Measurements from ENCODE around the gene LEAP2. TPM values are rescaled to one million over a fixed set of nuclear protein-coding genes. Genes with fewer than 3 reads are reported as not detected.

The LEAP2 gene
- total RNA-seq, 4 donors from 2014 or later = 0.29 to 2.3 (median 0.92) TPM

DNA sequence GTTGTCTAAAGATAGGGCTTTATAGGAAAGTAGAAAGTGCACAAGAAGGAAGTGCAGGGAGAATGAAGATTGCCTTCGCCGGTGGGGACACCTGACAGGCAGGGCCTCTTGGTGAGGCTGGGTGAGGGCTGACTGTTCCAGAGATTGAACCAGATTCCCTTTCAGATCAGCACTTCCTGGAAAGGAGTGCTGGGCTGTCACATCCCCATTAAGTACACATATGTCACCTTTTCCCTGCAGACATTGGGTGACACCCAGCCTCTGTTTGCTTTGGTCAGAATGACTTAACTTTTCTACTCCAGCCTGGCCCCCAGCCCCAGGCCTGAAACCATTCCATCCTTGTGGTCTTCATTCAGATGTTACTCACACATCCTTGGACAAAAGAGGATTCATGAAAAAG lies 35.6 kb upstream of the LEAP2 start:
- no peak overlapping the region for H3K27ac ChIP-seq
- H3K27me3 ChIP-seq = no peaks in the 10 kb centered on the region
- H3K9me3 ChIP-seq = no peaks in the 10 kb centered on the region
- H3K4me1 ChIP-seq = peaks cover 16 to 32% (median 22%) of the 10 kb centered on the region in 3 donors
- DNase-seq = no peak
- no peak overlapping the region for H3K4me3 ChIP-seq
- WGBS, 2 donors = 63 to 75% methylated on average over 2 of the region's 2 CpGs
- intact Hi-C loops (cut with DNase I) = no loop called here
- TF ChIP-seq, protein P1, sequence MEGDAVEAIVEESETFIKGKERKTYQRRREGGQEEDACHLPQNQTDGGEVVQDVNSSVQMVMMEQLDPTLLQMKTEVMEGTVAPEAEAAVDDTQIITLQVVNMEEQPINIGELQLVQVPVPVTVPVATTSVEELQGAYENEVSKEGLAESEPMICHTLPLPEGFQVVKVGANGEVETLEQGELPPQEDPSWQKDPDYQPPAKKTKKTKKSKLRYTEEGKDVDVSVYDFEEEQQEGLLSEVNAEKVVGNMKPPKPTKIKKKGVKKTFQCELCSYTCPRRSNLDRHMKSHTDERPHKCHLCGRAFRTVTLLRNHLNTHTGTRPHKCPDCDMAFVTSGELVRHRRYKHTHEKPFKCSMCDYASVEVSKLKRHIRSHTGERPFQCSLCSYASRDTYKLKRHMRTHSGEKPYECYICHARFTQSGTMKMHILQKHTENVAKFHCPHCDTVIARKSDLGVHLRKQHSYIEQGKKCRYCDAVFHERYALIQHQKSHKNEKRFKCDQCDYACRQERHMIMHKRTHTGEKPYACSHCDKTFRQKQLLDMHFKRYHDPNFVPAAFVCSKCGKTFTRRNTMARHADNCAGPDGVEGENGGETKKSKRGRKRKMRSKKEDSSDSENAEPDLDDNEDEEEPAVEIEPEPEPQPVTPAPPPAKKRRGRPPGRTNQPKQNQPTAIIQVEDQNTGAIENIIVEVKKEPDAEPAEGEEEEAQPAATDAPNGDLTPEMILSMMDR (IDR thresholded peaks at IDR 0.05) = no peak
- no peak for TF ChIP-seq POLR2A (IDR thresholded peaks at IDR 0.05)
- H3K36me3 ChIP-seq = no peaks in the 10 kb centered on the region

DNA sequence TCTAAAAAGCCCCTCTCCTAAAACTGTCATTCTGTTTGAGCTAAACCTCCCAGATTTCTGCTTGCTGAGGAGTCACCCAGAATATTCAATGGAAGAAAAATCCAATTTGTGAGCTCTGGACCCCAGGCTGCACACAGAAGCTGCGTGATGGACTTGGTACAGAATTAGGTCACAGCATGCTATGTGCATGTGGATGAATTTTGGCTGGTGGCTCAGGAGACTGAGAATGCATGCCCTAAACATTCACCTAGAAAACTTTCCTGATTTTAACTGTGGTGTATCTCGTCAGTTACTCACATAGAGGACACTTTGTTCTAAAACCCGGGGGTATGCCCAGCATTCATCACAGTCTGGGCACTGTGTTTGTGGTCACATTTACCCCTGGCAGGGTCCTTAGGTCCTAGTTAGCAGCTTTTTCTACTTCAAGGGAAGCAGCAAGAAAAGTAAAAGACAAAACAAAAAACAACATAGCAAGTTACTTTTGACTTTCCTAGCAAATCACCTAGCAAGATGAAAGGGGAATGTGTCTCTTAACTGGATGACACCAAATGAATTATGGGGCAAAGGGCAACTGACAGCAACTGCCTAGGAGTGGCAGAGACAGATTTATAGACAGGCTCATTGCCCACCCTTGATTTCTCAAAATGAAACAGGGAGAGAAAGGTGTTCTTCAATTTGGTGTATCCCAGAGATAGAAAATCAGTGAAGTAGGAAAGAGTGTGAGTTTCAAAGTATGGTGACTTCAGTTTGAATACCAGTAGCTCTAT lies 34.8 kb upstream of the LEAP2 start:
- no peak for DNase-seq
- H3K9me3 ChIP-seq = no peaks in the 10 kb centered on the region
- peaks cover 16 to 32% (median 22%) of the 10 kb centered on the region in 3 donors for H3K4me1 ChIP-seq
- no peaks in the 10 kb centered on the region for H3K36me3 ChIP-seq
- intact Hi-C loops (cut with DNase I) = no loop called here
- no peak overlapping the region for H3K4me3 ChIP-seq
- 76 to 78% methylated on average over 3 of the region's 3 CpGs for whole genome bisulfite sequencing, 2 donors
- no peaks in the 10 kb centered on the region for H3K27me3 ChIP-seq
- H3K27ac ChIP-seq = peak overlapping the region; percentile 79 to 87 (median 80)
- TF ChIP-seq, protein P1 (IDR thresholded peaks at IDR 0.05) = no peak
- TF ChIP-seq POLR2A (IDR thresholded peaks at IDR 0.05) = no peak

DNA sequence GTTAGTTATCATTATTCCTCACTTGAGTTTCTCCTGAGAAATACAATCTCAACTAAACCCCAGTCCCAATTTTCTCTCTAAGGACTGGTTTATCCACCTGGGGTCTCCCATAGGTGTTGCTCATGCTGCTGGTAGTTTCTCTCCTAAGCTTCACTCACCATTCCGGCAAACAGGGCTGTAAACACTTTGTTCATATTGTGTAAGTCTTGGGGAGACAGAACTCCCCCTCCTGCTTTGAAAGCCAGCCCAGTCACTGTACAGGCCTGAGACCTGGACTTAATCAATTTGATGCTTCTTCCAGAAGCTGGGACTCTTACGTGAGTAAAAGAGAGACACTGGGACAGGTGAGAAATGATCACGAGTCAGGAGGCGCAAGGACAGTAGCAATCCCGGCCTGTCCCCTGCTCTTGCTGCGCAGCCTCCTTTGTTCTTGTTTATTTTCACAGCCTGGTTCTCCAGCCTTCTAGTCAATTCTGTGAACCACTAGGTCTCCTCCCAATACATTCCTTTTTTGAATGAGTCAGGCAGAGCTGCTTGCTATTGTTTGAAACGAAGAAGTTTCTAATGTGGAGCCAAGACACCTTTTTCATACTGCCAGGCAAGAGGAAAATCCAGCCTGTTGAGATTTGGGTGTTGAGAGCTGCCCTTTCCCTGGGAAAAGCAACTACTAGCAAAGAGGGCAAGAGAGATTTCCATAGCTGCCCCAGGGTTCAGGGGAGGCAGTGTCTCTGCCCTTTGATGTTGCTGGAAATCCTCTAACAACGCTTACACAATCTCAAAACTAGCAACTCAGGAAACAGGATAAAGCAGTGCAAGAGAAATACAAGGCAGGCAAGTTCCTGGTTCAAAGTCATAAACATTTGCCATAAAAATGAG lies 33.8 kb upstream of the LEAP2 start:
- Histone ChIP-seq H3K27ac (peak overlapping the region; percentile 79 to 87 (median 80)), H3K27me3 (no peaks in the 10 kb centered on the region), H3K36me3 (no peaks in the 10 kb centered on the region), H3K4me1 (peaks cover 16 to 32% (median 22%) of the 10 kb centered on the region in 3 donors), H3K9me3 (no peaks in the 10 kb centered on the region), H3K4me3 (no peak overlapping the region)
- TF ChIP-seq, protein P1 (IDR thresholded peaks at IDR 0.05) = no peak
- no peak for TF ChIP-seq POLR2A (IDR thresholded peaks at IDR 0.05)
- intact Hi-C loops (cut with DNase I) = no loop called here
- DNase-seq = no peak
- 36 to 44% methylated on average over 8 of the region's 8 CpGs for WGBS, 2 donors

DNA sequence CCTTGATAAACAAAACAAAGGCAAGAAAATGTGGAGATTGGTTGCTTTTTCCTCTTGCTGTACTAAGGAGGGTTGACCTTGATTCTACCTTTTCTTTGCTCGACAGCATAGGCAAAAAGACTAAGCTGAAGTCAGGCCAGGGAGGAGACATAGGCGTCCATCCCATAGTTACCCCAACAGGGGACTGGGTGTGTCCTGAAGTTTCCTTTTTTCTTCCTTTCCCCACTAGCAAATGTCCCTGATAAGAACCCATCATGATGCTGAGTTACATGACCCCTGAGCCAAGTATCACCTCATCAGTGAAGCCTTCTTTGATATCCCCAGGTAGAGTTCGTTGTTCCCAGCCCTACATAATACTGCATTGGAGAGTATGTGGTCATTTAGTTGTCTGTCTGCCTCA lies 33.2 kb upstream of the LEAP2 start:
- H3K27me3 ChIP-seq = no peaks in the 10 kb centered on the region
- no peak overlapping the region for H3K4me3 ChIP-seq
- peaks cover 16 to 32% (median 22%) of the 10 kb centered on the region in 3 donors for H3K4me1 ChIP-seq
- H3K36me3 ChIP-seq = no peaks in the 10 kb centered on the region
- peak overlapping the region; percentile 79 to 87 (median 80) for H3K27ac ChIP-seq
- intact Hi-C loops (cut with DNase I) = no loop called here
- H3K9me3 ChIP-seq = no peaks in the 10 kb centered on the region
- WGBS, 2 donors = 54 to 56% methylated on average over 3 of the region's 3 CpGs
- DNase-seq = no peak
- no peak for TF ChIP-seq POLR2A (IDR thresholded peaks at IDR 0.05)
- TF ChIP-seq, protein P1 (IDR thresholded peaks at IDR 0.05) = no peak

DNA sequence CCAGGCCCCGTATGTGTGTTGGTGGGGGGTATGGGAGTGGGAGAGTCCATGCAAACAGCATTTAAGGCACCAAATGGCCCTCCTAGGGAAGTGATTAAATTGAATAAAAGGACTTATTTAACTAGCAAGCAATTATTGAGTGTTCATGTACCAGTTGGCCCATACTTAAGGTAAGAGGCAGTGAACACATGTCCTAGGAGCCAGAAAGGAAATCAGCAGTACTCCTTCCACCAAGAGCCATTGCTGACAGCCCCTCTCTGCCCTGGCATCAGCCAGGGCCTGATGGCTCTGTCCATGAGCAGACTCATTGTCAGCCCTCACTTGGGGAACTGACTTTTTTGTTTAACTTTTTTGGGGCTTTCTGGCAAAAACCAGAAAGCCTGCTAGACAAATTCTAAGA lies 32.6 kb upstream of the LEAP2 start:
- intact Hi-C loops (cut with DNase I) = no loop called here
- Histone ChIP-seq H3K36me3 (no peaks in the 10 kb centered on the region), H3K4me3 (no peak overlapping the region), H3K4me1 (peaks cover 16 to 32% (median 22%) of the 10 kb centered on the region in 3 donors), H3K27ac (peak overlapping the region; percentile 79 to 87 (median 80)), H3K27me3 (no peaks in the 10 kb centered on the region), H3K9me3 (no peaks in the 10 kb centered on the region)
- TF ChIP-seq, protein P1 (IDR thresholded peaks at IDR 0.05) = no peak
- no peak for TF ChIP-seq POLR2A (IDR thresholded peaks at IDR 0.05)
- no peak for DNase-seq
- WGBS, 2 donors = 64 to 80% methylated on average over 1 of the region's 1 CpG
